CD4-positive, alpha-beta T cell treated with Interleukin-4 for 4 hours (primary cell): Measurements from ENCODE around the gene OR6K2.

Experiments used
- DNase-seq: peaks from one replicate; pipeline ENCODE4 v3.0.0-alpha.2; 2020

The OR6K2 gene

GRCh38 chr1:158681606-158682005, 18.8 kb downstream of the OR6K2 start:
- no peak for DNase-seq

GRCh38 chr1:158679289-158679688, 21.2 kb downstream of the OR6K2 start:
- no peak for DNase-seq

GRCh38 chr1:158675563-158676323, 24.7 kb downstream of the OR6K2 start:
- no peak for DNase-seq

GRCh38 chr1:158674302-158674701, 26.1 kb downstream of the OR6K2 start:
- no peak for DNase-seq

- no peak for DNase-seq
Measured at GRCh38 chr1:158666037-158666436, 34.4 kb downstream of the OR6K2 start.

- DNase-seq = no peak
Measured at GRCh38 chr1:158654571-158654970, 45.9 kb downstream of the OR6K2 start.

- DNase-seq = no peak
Measured at GRCh38 chr1:158654086-158654485, 46.4 kb downstream of the OR6K2 start.

- DNase-seq = no peak
Measured at GRCh38 chr1:158652721-158653334, 47.6 kb downstream of the OR6K2 start.
